ENCODE results near the gene RAD51AP1. TPM values are rescaled to one million over a fixed set of nuclear protein-coding genes. Genes with fewer than 3 reads are reported as not detected.

Gene RAD51AP1
- polyA plus RNA-seq, 1 donor (not counting 4 experiments of a cell fraction or from before 2014, with no cell fraction given), result 13.0 TPM

DNA sequence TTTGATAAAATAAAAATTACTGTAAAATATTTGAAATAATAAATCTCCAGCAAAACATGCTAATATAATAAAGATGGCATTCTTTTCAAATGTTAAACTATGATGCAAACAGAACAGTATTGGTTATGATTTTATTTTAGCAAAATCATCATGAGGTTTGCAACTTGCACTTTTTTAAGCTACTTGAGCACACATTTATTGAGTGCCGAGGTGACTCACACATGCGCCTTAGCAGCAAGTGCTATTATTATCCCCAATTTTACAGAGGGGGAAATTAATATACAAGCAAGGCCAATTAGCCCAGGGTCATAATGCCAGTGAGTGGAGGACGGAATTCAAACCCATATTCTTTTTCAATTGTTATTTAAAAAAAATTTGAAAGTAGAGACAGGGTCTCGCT, 30.6 kb downstream of the RAD51AP1 start:
- no peaks in the 10 kb centered on the region for H3K27me3 ChIP-seq (ENCODE audit: control insufficient read depth, extremely low read depth, insufficient read depth, low read length)
- H3K79me2 ChIP-seq (ENCODE audit: control insufficient read depth, insufficient read depth, low read length), result no peaks in the 10 kb centered on the region
- DNase-seq (ENCODE audit: low read depth, low spot score) (no peak), FAIRE-seq (no peak)
- no peaks in the 10 kb centered on the region for H3K9me3 ChIP-seq (ENCODE audit: control insufficient read depth, low read depth, low read length)
- H3K36me3 ChIP-seq (ENCODE audit: control insufficient read depth in 2 of 2, extremely low read depth in 1 of 2, insufficient read depth in 2 of 2, low read length in 2 of 2), result no peaks in the 10 kb centered on the region
- no peaks in the 10 kb centered on the region for H3K9me1 ChIP-seq (ENCODE audit: control insufficient read depth, extremely low read depth, insufficient read depth, low read length)
- H3K27ac ChIP-seq (ENCODE audit: control insufficient read depth, insufficient read depth, low read length), result no peak overlapping the region
- no peak for TF ChIP-seq EZH2 (IDR thresholded peaks at IDR 0.05; ENCODE audit: low read length)
- TF ChIP-seq, protein P1, sequence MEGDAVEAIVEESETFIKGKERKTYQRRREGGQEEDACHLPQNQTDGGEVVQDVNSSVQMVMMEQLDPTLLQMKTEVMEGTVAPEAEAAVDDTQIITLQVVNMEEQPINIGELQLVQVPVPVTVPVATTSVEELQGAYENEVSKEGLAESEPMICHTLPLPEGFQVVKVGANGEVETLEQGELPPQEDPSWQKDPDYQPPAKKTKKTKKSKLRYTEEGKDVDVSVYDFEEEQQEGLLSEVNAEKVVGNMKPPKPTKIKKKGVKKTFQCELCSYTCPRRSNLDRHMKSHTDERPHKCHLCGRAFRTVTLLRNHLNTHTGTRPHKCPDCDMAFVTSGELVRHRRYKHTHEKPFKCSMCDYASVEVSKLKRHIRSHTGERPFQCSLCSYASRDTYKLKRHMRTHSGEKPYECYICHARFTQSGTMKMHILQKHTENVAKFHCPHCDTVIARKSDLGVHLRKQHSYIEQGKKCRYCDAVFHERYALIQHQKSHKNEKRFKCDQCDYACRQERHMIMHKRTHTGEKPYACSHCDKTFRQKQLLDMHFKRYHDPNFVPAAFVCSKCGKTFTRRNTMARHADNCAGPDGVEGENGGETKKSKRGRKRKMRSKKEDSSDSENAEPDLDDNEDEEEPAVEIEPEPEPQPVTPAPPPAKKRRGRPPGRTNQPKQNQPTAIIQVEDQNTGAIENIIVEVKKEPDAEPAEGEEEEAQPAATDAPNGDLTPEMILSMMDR (optimal IDR thresholded peaks at IDR 0.05 in 1 of 3, IDR thresholded peaks at IDR 0.05 in 1 of 3, conservative IDR thresholded peaks at IDR 0.05 in 1 of 3; ENCODE audit: extremely low read depth in 1 of 3, insufficient read depth in 2 of 3, low read length in 3 of 3), result no peak
- no peak overlapping the region for H3K9ac ChIP-seq (ENCODE audit: control insufficient read depth, extremely low read depth, insufficient read depth, low read length)
- no peaks in the 10 kb centered on the region for H4K20me1 ChIP-seq (ENCODE audit: control insufficient read depth, extremely low read depth, insufficient read depth, low read length)
- H3K4me2 ChIP-seq (ENCODE audit: control insufficient read depth, extremely low read depth, insufficient read depth, low read depth, low read length), result no peak overlapping the region
- H3K4me3 ChIP-seq (ENCODE audit: control insufficient read depth in 2 of 3, extremely low read depth in 1 of 3, insufficient read depth in 2 of 3, low read depth in 1 of 3, low read length in 3 of 3), result no peak overlapping the region
- no peaks in the 10 kb centered on the region for H3K4me1 ChIP-seq (ENCODE audit: control insufficient read depth, extremely low read depth, insufficient read depth, low read length)
- dilution Hi-C loops (cut with MboI; ENCODE audit: extremely low pct_ligation_motif_present, low sequenced_read_pairs), result no loop called here
- H2AFZ ChIP-seq (ENCODE audit: control insufficient read depth, low read length), result no peak overlapping the region

DNA sequence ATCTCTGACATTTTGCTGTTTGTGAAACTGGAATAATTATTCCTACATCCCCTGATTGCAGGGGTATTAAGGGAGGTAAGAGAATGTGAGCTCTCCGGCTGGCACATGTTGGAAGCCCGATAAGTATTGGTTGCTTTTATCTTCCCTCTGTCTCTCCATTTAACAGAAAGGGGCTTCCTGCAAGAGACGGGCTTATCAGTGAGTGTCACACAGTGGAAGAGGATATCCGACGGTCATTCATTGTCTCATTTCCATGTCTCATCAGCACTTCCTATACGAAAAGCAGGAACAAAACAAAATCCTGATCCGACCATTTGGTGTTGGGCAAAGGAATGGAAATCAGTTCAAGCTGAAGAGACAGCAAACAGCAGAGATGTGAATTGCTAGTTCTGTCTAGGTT, 34.0 kb downstream of the RAD51AP1 start:
- H3K27me3 ChIP-seq (ENCODE audit: control insufficient read depth, extremely low read depth, insufficient read depth, low read length), result no peaks in the 10 kb centered on the region
- no peak overlapping the region for H3K4me3 ChIP-seq (ENCODE audit: control insufficient read depth in 2 of 3, extremely low read depth in 1 of 3, insufficient read depth in 2 of 3, low read depth in 1 of 3, low read length in 3 of 3)
- H2AFZ ChIP-seq (ENCODE audit: control insufficient read depth, low read length), result no peak overlapping the region
- H3K36me3 ChIP-seq (ENCODE audit: control insufficient read depth in 2 of 2, extremely low read depth in 1 of 2, insufficient read depth in 2 of 2, low read length in 2 of 2), result no peaks in the 10 kb centered on the region
- H4K20me1 ChIP-seq (ENCODE audit: control insufficient read depth, extremely low read depth, insufficient read depth, low read length), result no peaks in the 10 kb centered on the region
- no peak for TF ChIP-seq EZH2 (IDR thresholded peaks at IDR 0.05; ENCODE audit: low read length)
- TF ChIP-seq, protein P1 (optimal IDR thresholded peaks at IDR 0.05 in 1 of 3, IDR thresholded peaks at IDR 0.05 in 1 of 3, conservative IDR thresholded peaks at IDR 0.05 in 1 of 3; ENCODE audit: extremely low read depth in 1 of 3, insufficient read depth in 2 of 3, low read length in 3 of 3), result no peak
- H3K4me2 ChIP-seq (ENCODE audit: control insufficient read depth, extremely low read depth, insufficient read depth, low read depth, low read length), result no peak overlapping the region
- no peaks in the 10 kb centered on the region for H3K79me2 ChIP-seq (ENCODE audit: control insufficient read depth, insufficient read depth, low read length)
- no peaks in the 10 kb centered on the region for H3K9me3 ChIP-seq (ENCODE audit: control insufficient read depth, low read depth, low read length)
- no peaks in the 10 kb centered on the region for H3K4me1 ChIP-seq (ENCODE audit: control insufficient read depth, extremely low read depth, insufficient read depth, low read length)
- no peak overlapping the region for H3K9ac ChIP-seq (ENCODE audit: control insufficient read depth, extremely low read depth, insufficient read depth, low read length)
- dilution Hi-C loops (cut with MboI; ENCODE audit: extremely low pct_ligation_motif_present, low sequenced_read_pairs), result no loop called here
- H3K9me1 ChIP-seq (ENCODE audit: control insufficient read depth, extremely low read depth, insufficient read depth, low read length), result no peaks in the 10 kb centered on the region
- FAIRE-seq (peak; percentile 29), DNase-seq (ENCODE audit: low read depth, low spot score) (no peak)
- H3K27ac ChIP-seq (ENCODE audit: control insufficient read depth, insufficient read depth, low read length), result no peak overlapping the region
